Retinal pigment epithelial cell (primary cell): Measurements from ENCODE around the gene P4HB.

Experiments
- DNase-seq: peaks from one replicate; pipeline ENCODE4 v3.0.0-alpha.2; 2010; ENCODE audit warnings: low read depth
- H3K4me3 ChIP-seq: 2 replicates; pipeline ENCODE4 v1.5.1; 2011; ENCODE audit warnings: mild to moderate bottlenecking, low read length, control low read depth, moderate library complexity
- CTCF ChIP-seq: conservative IDR thresholded peaks from 2 replicates; pipeline ENCODE4 v1.5.1; 2011; ENCODE audit warnings: low read depth, low read length, control low read depth, inconsistent platforms

The P4HB gene

GRCh38 chr17:81859906-81860755 lies at the start of gene P4HB:
TSS of gene P4HB (minus strand) at chr17:81860535. CDS start at chr17:81860471, 64 bp downstream.
- no peak for TF ChIP-seq CTCF
- peak within 1 kb of the TSS; percentile 78 for H3K4me3 ChIP-seq
- DNase-seq = no peak

GRCh38 chr17:81909231-81909630 lies 48.9 kb upstream of the P4HB start:
- DNase-seq = no peak
- no peak overlapping the region for H3K4me3 ChIP-seq
- no peak for TF ChIP-seq CTCF

GRCh38 chr17:81908793-81909192 lies 48.5 kb upstream of the P4HB start:
- no peak for DNase-seq
- no peak overlapping the region for H3K4me3 ChIP-seq
- TF ChIP-seq CTCF = no peak

- DNase-seq = no peak
- H3K4me3 ChIP-seq = no peak overlapping the region
- no peak for TF ChIP-seq CTCF
Observed at GRCh38 chr17:81907219-81908145, 47.1 kb upstream of the P4HB start.

- no peak overlapping the region for H3K4me3 ChIP-seq
- no peak for DNase-seq
- peak; percentile 33 for TF ChIP-seq CTCF
Observed at GRCh38 chr17:81906476-81907218, 46.3 kb upstream of the P4HB start.

GRCh38 chr17:81905993-81906392 lies 45.7 kb upstream of the P4HB start:
- no peak for DNase-seq
- no peak for TF ChIP-seq CTCF
- H3K4me3 ChIP-seq = no peak overlapping the region
